ENCODE data around the gene KRT78. TPM values are rescaled to one million over a fixed set of nuclear protein-coding genes. Genes with fewer than 3 reads are reported as not detected.

The KRT78 gene
- total and polyA plus RNA-seq, 11 donors, result 0.14 TPM; not detected in 10

- ATAC-seq (no peak), DNase-seq (no peak)
- TF ChIP-seq POLR2A (IDR thresholded peaks at IDR 0.05), result no peak
- TF ChIP-seq, protein P1, sequence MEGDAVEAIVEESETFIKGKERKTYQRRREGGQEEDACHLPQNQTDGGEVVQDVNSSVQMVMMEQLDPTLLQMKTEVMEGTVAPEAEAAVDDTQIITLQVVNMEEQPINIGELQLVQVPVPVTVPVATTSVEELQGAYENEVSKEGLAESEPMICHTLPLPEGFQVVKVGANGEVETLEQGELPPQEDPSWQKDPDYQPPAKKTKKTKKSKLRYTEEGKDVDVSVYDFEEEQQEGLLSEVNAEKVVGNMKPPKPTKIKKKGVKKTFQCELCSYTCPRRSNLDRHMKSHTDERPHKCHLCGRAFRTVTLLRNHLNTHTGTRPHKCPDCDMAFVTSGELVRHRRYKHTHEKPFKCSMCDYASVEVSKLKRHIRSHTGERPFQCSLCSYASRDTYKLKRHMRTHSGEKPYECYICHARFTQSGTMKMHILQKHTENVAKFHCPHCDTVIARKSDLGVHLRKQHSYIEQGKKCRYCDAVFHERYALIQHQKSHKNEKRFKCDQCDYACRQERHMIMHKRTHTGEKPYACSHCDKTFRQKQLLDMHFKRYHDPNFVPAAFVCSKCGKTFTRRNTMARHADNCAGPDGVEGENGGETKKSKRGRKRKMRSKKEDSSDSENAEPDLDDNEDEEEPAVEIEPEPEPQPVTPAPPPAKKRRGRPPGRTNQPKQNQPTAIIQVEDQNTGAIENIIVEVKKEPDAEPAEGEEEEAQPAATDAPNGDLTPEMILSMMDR (IDR thresholded peaks at IDR 0.05), result no peak
- Histone ChIP-seq H3K27me3 (peaks cover 0 to under 1% (median 0%) of the 10 kb centered on the region in 9 donors), H3K36me3 (no peaks in the 10 kb centered on the region), H3K9me3 (no peaks in the 10 kb centered on the region), H3K27ac (no peak overlapping the region), H3K4me1 (peaks cover 0 to 9% (median 0%) of the 10 kb centered on the region in 12 donors), H3K4me3 (no peak overlapping the region)
- intact Hi-C loops (cut with DNase I), result loop anchor here in 2 of 10 donors (10.0 kb wide), 2 partner anchors 187 to 197 kb away; no protein-coding TSS in a partner anchor
- WGBS, 4 donors, result 64 to 82% (median 78%) methylated on average over 2 of the region's 2 CpGs
Measured at GRCh38 chr12:52862023-52862422, 13.2 kb upstream of the KRT78 start.

GRCh38 chr12:52861511-52861910, 12.7 kb upstream of the KRT78 start:
- Histone ChIP-seq H3K27ac (no peak overlapping the region), H3K36me3 (no peaks in the 10 kb centered on the region), H3K27me3 (peaks cover 0 to 5% (median 0%) of the 10 kb centered on the region in 9 donors), H3K4me3 (no peak overlapping the region), H3K4me1 (peaks cover 0 to 9% (median 0%) of the 10 kb centered on the region in 12 donors), H3K9me3 (no peaks in the 10 kb centered on the region)
- 92 to 95% (median 93%) methylated on average over 7 of the region's 7 CpGs for WGBS, 4 donors
- no peak for ATAC-seq
- TF ChIP-seq, protein P1 (IDR thresholded peaks at IDR 0.05), result no peak
- TF ChIP-seq POLR2A (IDR thresholded peaks at IDR 0.05), result no peak
- intact Hi-C loops (cut with DNase I), result loop anchor here in 2 of 10 donors (10.0 kb wide), 2 partner anchors 187 to 197 kb away; no protein-coding TSS in a partner anchor
- DNase-seq, result no peak

DNA sequence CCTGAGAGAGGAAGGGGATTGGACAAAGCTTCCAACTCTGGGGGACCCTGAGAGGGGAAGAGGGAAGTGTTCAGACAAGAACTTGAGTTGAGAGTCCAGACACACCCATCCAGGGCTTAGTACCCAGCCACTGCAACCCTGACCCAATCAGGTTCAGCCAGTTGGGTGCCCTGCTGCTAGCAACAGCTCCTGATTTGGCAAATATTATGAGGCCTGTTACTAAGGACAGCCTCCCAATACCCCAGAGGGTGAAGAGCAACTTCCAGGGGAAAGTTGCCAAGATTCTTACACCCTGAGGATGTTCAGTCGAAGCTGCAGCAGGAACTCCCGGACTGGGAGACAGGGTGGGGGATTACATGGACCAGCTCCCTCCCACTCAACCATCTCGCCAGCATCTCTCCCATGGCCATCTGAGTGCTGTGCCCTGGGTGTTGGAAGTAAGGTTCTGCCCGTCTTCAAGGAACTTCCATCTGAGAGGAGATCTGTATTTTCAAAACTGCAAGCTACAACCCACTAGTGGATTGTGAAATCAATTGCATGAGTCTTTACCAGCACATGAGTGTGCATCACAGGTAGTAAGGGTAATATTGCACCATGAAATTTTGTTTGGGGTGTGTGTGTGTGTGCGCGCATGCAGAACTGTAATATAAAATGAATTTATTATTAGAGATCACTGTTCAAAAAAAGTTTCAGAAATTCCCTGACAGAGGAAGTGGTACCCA, 11.5 kb upstream of the KRT78 start:
- Histone ChIP-seq H3K27ac (no peak overlapping the region), H3K36me3 (no peaks in the 10 kb centered on the region), H3K4me3 (no peak overlapping the region), H3K27me3 (peaks cover 0 to 5% (median 0%) of the 10 kb centered on the region in 9 donors), H3K9me3 (no peaks in the 10 kb centered on the region), H3K4me1 (peaks cover 0 to 9% (median 0%) of the 10 kb centered on the region in 12 donors)
- WGBS, 4 donors, result 58 to 67% (median 61%) methylated on average over 6 of the region's 6 CpGs
- no peak for TF ChIP-seq POLR2A (IDR thresholded peaks at IDR 0.05)
- TF ChIP-seq, protein P1 (IDR thresholded peaks at IDR 0.05), result no peak
- intact Hi-C loops (cut with DNase I), result loop anchor here in 2 of 10 donors (10.0 kb wide), 2 partner anchors 185 to 195 kb away; no protein-coding TSS in a partner anchor
- DNase-seq (peak in 1 of 5 donors; percentile 50), ATAC-seq (peak; percentile 42 to 94 (median 72))

DNA sequence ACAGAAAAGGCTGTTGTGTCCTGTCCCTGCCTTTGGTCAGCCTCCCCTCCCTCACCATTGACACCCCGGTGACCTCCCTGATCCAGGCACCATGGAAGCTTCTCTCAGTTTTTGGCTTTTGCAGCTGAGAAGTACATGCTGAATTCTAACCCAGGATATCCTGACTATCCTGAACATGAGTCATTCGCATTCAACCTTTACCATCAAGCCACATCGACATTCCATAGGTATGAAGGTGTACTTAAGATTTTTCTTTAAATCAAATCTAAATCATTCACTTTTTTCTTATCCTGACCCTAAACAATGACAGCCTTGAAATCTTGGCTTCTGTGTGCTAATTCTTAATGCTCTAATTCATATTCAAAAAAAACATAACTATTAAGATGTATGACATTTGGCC, 8.7 kb upstream of the KRT78 start:
- DNase-seq (no peak), ATAC-seq (no peak)
- Histone ChIP-seq H3K4me3 (no peak overlapping the region), H3K27me3 (peaks cover 0 to 5% (median 0%) of the 10 kb centered on the region in 9 donors), H3K4me1 (peaks cover 0 to 9% (median 0%) of the 10 kb centered on the region in 12 donors), H3K27ac (no peak overlapping the region), H3K36me3 (no peaks in the 10 kb centered on the region), H3K9me3 (no peaks in the 10 kb centered on the region)
- 89 to 94% (median 92%) methylated on average over 3 of the region's 3 CpGs for WGBS, 4 donors
- TF ChIP-seq POLR2A (IDR thresholded peaks at IDR 0.05), result no peak
- TF ChIP-seq, protein P1 (IDR thresholded peaks at IDR 0.05), result no peak
- intact Hi-C loops (cut with DNase I), result no loop called here

Measured in heart left ventricle (tissue), 16 donors.